Stimulated activated CD4-positive, alpha-beta T cell treated with anti-CD3 and anti-CD28 coated beads, Interleukin-1b, Interleukin-23, amount 100 ng/mL, for 24 hours (primary cell): ENCODE results near the gene USP35.
"Not testable (repeated sequence)": the region's sequence is repeated elsewhere in the genome, so short reads cannot be mapped to it uniquely, and the experiment has no call there.

Experiments used
- DNase-seq, 4 experiments: peaks; one replicate each; pipeline ENCODE4 v3.0.0-alpha.2; 2020; ENCODE audit warnings: low read depth in 4 of 4, low spot score in 1 of 4

Gene USP35

GRCh38 chr11:78214331-78215194 is 25.8 kb downstream of the USP35 start:
- no peak for DNase-seq

GRCh38 chr11:78216021-78216420 is 27.3 kb downstream of the USP35 start:
- DNase-seq, result no peak

- DNase-seq, result no peak
Measured at GRCh38 chr11:78216571-78217287, 28.0 kb downstream of the USP35 start.

- no peak for DNase-seq
Measured at GRCh38 chr11:78217650-78218541, 29.2 kb downstream of the USP35 start.

GRCh38 chr11:78218707-78219492 is 30.2 kb downstream of the USP35 start:
- DNase-seq, result no peak

GRCh38 chr11:78219493-78220217 is 30.9 kb downstream of the USP35 start:
- no peak for DNase-seq

- no peak for DNase-seq
Measured at GRCh38 chr11:78220218-78221157, 31.8 kb downstream of the USP35 start.

GRCh38 chr11:78221396-78222315 is 32.9 kb downstream of the USP35 start:
- DNase-seq, result no peak

- not testable (repeated sequence) for DNase-seq
Measured at GRCh38 chr11:78222726-78223125, 34.0 kb downstream of the USP35 start.

- DNase-seq, result no peak
Measured at GRCh38 chr11:78223320-78223954, 34.7 kb downstream of the USP35 start.

- DNase-seq, result no peak
Measured at GRCh38 chr11:78224506-78224905, 35.8 kb downstream of the USP35 start.

GRCh38 chr11:78224906-78225420 is 36.2 kb downstream of the USP35 start:
- DNase-seq, result no peak

- DNase-seq, result no peak
Measured at GRCh38 chr11:78226684-78227680, 38.3 kb downstream of the USP35 start.

GRCh38 chr11:78227921-78228320 is 39.2 kb downstream of the USP35 start:
- DNase-seq, result no peak

- DNase-seq, result no peak
Measured at GRCh38 chr11:78228467-78228866, 39.7 kb downstream of the USP35 start.

- no peak for DNase-seq
Measured at GRCh38 chr11:78229106-78229505, 40.4 kb downstream of the USP35 start.
